GM19043 (cell line): Measurements from ENCODE around the gene CDKL1.
A peak's percentile ranks its signal among the peaks of the same experiment; 100 is the strongest.
"Not testable (repeated sequence)": the region's sequence is repeated elsewhere in the genome, so short reads cannot be mapped to it uniquely, and the experiment has no call there.

Source experiments
- ATAC-seq: cut with Tn5 transposase; IDR thresholded peaks from one replicate; pipeline ENCODE4 v1.9.1; 2021; ENCODE audit warnings: low read depth; ENCODE audit not compliant: unreplicated experiment

The CDKL1 gene

DNA sequence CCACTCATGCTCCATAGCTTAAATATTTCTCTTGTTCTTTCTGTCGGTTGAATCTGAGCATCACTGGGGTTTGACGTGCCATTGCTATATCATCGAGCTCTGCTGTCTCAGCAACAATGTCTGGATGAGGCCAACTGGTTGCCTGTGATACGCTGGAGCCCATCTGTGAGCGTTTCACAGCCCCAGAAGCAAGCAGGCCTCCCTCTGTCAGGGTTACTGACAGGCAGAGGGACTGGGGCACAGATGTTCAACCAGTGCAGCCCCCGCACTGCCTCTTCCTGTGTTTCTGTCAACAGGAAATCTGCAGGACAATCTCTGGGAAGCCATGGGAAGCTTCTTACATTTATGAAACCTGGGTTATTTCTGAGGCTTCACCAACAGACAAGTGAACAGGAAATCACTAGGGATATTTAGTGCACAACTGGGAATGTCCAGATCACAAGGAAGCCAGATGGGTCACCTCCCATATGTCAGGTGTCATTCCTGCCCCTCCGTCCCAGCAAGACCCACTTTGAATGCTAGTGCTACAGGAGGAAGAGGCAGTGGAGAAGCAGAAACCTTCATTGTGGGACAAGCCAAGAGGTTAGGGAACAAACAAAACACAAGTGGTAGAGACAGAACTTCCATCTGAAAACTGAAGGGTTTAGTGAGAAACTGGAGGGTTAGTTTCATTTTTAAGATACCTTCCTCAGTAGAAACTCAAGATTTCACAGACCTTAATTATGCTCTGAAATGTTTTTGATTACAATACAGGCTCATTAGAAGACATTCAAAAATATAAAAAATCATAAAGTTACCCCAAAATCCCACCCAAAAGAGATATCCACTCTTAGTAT lies 60.5 kb downstream of the CDKL1 start:
- peak; percentile 57 for ATAC-seq

DNA sequence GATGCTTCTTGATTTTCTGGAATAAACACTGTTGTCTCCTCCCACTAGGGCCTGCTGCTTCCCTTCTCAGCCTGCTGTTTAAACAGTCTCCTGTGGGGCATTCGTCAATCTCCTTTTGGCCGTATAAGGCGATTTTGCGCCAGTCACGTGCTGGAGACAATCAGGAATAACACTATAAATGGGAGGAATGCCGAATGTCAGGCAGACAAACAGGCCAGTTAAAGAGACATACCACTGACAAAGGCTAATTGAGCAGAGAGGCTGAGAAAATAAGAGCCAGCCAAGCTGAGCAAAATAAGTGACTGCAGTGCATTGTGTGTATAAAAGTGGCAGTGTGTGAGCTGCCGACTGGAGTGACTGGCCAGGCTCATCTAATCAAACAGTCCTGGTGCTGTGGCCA lies 61.3 kb downstream of the CDKL1 start:
- ATAC-seq, result no peak

DNA sequence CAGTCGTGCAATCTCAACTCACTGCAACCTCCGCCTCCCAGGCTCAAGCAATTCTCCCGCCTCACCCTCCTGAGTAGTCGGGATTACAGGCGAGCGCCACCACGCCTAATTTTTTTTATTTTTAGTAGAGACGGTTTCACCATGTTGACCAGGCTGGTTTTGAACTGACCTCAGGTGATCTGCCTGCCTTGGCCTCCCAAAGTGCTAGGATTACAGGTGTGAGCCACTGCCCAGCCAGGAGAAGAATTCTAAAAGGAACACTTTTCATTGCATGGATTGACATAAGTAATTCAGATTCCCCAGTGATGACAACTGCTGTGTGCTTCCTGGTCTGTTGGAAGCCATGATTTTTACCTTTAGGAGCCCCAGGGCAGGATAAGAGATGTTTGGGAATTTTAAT lies 62.5 kb downstream of the CDKL1 start:
- no peak for ATAC-seq

DNA sequence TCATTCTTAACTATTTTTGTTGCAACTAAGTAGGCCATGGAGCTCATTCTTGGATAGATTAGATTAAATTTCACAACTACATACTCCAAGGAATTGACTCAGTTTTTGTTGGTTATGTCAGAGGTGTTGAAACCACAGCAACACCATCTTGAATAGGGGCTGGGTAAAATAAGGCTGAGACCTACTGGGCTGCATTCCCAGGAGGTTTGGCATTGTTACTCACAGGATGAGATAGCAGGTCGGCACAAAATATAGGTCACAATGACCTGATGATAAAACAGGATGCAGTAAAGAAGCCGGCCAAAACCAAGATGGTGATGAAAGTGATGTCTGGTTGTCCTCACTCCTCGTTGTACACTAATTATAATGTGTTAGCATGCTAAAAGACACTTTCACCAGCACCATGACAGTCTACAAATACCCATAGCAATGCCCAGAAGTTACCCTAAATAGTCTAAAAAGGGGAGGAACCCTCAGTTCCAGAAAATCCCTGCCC lies 63.6 kb downstream of the CDKL1 start:
- no peak for ATAC-seq

DNA sequence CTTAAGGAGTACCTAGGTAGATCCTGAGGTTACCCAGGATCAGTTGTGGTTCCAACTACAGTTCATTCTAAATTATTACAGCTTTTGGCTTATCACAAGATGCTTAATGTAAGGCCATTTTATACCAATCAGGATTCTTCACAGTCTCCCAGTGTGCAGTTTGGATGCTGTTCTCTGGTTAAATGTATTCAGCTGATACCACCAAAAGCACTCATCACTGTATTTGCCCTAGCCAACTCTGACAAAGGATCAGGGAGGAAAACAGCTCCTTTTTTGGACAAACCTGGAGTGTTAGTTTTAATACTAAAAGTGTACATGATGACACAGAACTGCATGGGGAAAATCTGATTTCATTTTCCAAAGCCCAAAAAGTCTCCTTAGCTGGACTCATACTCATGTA lies 65.1 kb downstream of the CDKL1 start:
- ATAC-seq, result no peak

DNA sequence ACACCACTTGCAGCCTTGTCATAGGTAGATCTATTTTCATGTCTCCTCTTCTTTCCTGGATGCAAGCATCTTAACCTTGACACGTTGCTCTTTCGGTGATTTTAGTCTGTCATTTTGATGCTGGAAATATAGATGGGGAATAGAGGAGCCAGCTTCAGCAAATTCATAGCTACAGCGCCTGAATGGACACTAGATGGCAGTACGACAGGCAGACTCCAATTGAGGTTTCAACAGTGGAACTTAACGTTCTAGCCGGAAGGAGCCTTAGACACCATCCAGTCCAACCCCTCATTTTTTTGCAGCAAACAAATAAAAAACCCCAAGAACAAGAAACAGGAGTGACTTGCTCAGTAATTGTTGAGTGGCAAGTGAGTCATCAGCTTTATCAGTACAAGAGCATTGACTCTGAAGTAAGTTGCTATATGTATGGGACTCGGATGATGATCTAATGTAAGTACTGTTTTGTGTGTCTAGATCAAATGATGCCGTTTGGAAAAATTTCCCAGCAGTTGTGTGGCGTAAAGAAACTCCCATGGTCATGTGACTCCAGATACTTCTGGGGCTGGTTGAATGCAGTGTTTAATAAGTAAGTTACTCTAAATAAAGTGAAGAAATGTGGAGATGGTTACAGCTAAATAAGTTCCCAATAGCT lies 75.5 kb downstream of the CDKL1 start:
- ATAC-seq, result peak; percentile 93

DNA sequence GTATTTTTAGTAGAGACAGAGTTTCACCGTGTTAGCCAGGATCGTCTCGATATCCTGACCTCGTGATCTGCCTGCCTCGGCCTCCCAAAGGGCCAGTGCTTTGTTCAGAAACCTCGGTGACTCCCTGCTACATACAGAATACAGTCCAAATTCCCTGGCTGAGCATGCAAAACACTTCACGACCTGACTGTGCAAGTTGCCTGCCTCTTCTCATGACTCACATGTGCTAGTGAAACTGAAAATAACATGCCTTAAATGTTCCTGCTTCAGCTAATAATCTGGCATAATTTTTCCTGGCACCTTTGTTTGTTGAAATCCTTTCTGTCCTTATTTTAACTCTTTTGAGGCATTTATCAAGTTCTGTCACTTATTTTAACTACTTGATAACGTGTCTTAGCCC lies 76.4 kb downstream of the CDKL1 start:
- peak; percentile 16 for ATAC-seq

DNA sequence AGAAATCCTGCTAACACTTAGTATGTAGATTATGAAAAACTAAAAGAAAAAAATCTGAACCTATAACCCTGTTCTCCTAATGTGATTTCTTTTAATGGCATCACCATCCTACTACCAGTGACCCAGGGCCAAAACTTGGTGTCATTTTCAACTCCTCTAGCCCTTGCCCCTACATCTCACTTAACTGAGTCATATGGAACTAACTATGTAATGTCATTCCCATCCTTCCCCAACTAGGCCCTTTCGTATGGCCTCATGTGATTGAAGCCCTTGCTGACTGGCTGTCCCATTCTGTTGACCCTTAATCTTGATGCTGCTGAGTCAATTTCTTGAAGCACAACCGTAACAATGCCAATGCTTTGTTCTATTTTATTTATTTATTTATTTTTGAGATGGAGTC lies 77.0 kb downstream of the CDKL1 start:
- ATAC-seq, result no peak

DNA sequence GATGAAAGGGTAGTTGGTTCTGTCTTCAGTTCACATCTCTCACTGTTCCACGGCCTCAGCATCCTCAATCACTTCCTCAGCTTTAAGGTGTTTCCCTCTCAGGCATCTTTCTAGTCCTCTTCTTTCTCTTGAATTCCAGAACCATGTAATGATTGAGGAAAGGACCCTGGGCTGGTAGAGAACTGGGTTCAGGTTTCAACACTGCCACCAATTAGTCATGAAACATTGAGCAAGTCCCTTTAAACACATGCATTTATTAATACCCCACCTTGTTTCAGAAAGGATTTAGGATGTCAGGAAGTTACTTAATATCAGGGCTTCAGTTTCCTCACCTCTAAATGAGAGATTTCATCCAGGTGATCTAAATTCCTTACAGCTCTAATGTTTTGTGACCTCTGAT lies 77.4 kb downstream of the CDKL1 start:
- no peak for ATAC-seq

DNA sequence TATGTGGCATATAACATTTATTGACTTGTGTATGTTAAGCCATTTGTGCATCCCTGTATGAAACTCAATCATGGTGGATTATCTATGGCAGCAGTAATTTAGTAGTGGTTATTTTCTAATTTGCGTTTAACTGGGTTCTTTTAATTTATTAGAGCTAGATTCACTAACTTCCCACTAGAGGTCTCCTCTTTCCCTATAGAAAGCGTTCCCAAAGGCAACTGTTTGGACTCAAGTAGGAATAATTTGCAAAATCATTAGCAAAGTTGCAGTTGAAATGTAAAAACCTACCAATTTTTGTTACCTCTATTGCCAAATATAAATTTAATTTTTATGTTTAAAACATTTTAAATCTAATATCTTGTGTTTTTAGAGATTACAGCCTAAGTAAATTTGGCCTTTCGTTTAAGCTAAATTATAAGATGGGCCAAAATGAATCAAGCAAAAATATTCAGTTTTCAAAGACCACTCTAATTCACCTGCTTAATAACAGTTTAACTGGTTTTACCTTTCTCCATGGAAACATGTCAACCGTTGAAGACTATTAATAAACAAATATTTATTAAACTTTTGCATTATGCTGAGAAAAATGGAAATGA lies 78.6 kb downstream of the CDKL1 start:
- no peak for ATAC-seq

DNA sequence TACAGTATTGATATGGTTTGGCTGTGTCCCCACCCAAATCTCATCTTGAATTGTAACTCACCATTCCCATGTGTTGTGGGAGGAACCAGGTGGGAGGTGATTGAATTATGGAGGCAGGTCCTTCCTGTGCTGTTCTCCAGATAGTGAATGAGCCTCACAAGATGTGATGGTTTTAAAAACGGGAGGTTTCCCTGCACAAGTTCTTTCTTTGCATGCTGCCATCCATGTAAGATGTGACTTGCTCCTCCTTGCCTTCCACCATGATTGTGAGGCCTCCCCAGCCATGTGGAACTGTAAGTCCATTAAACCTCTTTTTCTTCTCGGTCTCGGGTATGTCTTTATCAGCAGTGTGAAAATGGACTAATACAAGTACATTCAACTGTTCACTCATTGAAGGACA lies 82.6 kb downstream of the CDKL1 start:
- ATAC-seq, result not testable (repeated sequence)

DNA sequence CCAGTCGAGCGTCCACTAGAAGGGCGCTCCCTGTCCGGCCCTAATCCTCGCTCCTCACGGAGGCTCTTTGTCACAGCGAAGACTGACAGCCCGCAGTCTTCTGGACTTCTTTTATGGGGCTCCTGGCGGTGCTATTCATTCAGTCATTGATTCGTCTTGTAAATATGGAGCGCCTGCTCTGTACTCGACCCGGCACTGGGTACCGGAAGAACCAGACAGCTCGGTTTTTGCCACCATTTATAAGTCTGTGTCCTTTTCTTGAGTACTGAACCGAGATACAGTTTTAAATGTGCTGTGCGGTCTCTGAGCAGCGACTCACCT lies 84.0 kb downstream of the CDKL1 start:
- ATAC-seq, result peak; percentile 14

DNA sequence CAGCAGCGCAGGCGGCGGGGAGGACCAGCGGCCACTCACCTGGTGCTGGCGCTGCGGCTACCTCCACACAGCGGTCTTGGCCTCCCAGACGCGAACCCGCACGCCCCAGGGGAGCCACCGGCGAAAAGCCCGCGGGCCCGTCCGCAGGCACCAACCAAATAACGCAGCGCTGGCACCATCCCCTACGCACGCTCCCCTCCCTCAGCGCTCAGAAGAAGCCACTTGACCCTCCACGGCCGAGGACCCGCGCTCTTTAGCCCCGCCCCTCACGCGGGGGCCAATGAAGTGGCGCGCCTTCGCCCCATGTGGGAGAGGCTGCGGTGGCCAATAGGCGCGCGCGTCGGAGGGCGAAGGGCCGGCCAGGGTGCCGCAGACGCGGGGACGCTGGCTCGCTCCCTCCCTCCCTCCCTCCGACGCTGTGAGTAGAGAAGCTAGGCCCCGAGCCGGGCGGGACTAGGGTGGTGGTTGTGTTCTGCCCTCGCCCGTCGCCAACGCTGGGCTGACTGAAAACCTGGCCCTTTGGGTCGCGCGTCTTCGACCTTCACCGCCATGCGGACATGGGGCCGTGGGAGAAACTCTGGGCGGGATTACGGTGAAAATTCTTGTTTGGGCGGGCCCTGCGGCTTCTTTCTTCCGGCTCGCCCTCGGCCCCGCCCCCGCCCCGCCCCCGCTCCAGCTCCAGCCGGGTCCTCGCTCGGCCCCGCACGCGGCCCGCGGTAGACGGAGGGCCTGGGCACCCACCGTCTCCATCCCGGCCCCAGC lies 84.5 kb downstream of the CDKL1 start, which contains the start of the genes DMAC2L and L2HGDH:
DMAC2L (plus strand) TSS at position 353 of the 762 bp plus-strand sequence. CDS start 9,164 bp downstream, outside the sequence.
L2HGDH (minus strand) TSS at position 258 of the 762 bp plus-strand sequence; CDS start at position 179, 79 bp downstream.
- ATAC-seq, result peak; percentile 91

DNA sequence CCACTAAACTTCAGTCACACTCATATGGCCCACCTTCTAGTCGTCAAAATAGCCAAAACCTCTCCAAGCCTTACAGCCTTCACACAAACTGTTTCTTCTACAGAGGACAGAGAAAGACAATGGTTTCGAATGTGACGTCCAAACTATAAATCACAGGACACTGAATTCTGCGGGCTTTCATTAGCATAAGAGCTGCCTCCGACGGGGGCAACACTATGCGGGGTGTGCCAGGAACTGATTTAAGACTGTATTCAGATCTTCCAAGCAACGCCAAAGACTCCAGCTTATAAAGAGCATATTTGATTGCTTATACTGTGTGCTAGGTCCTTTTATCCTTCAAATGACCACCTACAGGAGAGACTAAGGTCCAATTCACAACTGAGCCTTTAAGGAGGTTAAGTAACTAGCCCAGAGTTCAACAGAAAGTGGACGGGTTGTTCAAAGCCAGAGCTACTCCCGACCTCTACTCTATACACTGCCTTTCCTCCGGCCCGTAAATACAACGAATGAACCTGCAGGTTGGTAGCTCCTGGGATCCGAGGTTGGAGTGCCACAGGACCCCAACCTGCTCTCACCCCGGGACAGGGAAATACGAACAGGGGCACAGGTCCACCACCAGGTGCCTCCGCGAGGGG lies 85.2 kb downstream of the CDKL1 start:
- ATAC-seq, result no peak

DNA sequence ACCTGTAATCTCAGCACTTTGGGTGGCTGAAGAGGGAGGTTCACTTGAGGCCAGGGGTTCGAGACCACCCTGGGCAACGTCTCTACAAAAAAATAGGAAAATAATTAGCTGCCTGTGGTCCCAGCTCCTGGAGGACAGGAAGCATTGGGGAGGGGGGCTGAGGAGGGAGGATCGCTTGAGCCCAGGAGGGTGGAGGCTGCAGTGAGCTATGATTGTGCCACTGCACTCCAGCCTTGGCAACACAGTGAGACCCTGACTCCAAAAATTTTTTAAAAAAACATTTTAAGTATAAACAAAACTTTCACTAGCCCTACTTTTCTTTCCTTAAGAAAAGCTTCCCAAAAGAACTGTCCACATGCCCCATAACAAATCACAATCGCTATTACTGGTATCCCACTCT lies 86.2 kb downstream of the CDKL1 start:
- no peak for ATAC-seq

DNA sequence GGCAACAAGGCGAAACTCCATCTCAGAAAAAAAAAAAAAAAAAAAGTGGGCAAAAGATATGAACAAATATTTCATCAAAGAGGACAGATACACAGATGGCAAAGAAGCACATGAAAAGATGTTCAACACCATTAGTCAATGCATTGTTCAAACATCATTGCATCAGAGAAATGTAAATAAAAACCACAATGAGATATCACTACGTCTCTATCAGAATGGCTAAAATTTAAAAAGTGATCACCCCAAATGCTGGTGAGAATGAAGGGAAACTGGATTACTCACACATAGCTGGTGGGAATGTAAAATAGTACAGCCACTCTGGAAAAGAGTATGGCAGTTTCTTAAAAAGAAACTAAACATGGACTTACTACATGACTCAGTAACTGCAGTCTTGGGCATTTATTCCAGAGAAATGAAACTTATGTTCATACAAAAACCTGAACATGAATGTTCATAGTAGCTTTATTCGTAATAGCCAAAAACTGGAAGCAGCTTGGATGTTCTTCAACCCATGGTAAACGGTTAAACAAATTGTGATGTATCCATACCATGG lies 88.2 kb downstream of the CDKL1 start:
- ATAC-seq, result no peak

DNA sequence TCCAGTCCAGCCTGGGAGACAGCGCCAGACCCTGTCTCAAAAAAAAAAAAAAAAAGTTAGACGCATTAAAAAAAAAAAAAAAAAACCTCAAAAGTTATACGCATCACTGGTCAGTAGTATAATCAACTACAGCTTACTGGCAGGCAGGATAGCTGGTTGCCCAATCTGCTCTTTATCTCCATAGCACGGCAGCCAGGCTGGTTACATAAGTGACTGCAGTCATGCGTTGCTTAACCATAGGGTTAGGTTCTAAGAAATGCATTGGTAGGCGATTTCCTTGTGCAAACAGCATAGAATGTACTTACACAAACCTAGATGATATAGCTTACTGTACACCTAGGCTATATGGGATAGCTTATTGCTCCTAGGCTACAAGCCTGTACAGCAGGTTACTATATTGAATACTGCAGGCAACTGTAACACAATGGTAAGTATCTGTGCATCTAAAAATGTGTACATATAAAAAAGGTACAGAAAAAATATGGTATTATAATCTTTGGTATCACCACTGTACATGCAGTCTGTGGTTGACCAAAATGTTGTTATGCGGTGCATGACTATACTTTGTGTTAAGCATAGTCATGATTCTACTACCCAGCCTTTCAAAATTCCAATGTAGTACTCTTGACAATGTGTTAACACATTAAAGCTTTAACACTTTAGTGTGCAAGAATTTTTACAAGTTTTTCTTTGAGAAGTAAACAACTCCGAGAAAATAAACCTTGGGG lies 92.8 kb downstream of the CDKL1 start:
- no peak for ATAC-seq

DNA sequence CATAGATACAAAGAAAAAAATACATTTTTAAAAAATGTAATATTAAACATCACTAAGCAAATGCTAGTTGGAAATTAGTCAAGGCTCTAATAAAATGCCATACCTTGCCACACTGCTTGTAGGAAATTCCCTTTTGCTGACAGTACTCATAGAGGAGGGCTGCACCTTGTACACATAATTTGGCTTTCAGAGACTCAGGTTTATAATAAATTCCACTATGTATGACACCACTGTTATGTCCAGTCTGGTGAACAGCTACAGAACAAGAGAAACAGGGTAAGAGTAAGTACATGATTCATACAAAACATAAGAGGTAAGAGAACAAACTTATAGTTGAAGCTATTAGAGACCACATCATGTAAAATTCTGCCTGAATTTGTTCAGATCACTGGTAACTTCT lies 94.8 kb downstream of the CDKL1 start:
- no peak for ATAC-seq

DNA sequence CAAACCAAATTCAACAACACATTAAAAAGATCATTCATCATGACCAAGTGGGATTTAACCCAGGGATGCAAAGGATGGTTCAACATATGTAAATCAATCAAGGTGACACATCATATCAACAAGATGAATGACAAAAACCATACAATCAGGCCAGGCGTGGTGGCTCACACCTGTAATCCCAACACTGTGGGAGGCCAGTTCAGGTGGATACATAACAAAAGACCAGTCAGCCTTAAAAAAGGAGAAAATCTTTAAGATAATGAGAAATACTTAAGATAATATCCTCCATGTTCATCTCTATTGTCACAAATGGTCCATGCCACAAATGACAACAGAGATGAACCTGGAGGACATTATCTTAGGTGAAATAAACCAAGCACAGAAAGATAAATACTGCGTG lies 97.1 kb downstream of the CDKL1 start:
- no peak for ATAC-seq
